ENCODE measurements around the gene CPNE1. TPM values are rescaled to one million over a fixed set of nuclear protein-coding genes. Genes with fewer than 3 reads are reported as not detected.

CPNE1 gene
- total RNA-seq, 1 experiment from 2014 or later: 505 TPM

- H3K27me3 Mint-ChIP-seq (ENCODE audit: unreplicated experiment): no peaks in the 10 kb centered on the region
- H3K4me3 Mint-ChIP-seq (ENCODE audit: low read depth, unreplicated experiment): no peak overlapping the region
- intact Hi-C loops (cut with micrococcal nuclease; ENCODE audit: unreplicated experiment): no loop called here
- H3K36me3 Mint-ChIP-seq (ENCODE audit: insufficient read depth, unreplicated experiment): peaks cover 96% of the 10 kb centered on the region
- H3K9me3 Mint-ChIP-seq (ENCODE audit: low read depth, unreplicated experiment): no peaks in the 10 kb centered on the region
- TF ChIP-seq CTCF (IDR thresholded peaks at IDR 0.05; ENCODE audit: unreplicated experiment): no peak
- peak overlapping the region; percentile 30 for H3K27ac Mint-ChIP-seq (ENCODE audit: unreplicated experiment)
- no peak for DNase-seq
- BruUV-seq (replicated peaks): no TSS peak
- peaks cover 7% of the 10 kb centered on the region for H3K4me1 Mint-ChIP-seq (ENCODE audit: low read depth, unreplicated experiment)
- CTCF ChIA-PET: interaction anchor here (0.7 kb wide), 1 partner anchor 271 kb away, joined by 6 read pairs; no protein-coding TSS in a partner anchor
These were observed 40.0 kb upstream of the CPNE1 start for GRCh38 chr20:35704514-35705261.

- Mint-ChIP-seq H3K27me3 (ENCODE audit: unreplicated experiment) (no peaks in the 10 kb centered on the region), H3K4me3 (ENCODE audit: low read depth, unreplicated experiment) (no peak overlapping the region), H3K4me1 (ENCODE audit: low read depth, unreplicated experiment) (peaks cover 13% of the 10 kb centered on the region), H3K9me3 (ENCODE audit: low read depth, unreplicated experiment) (no peaks in the 10 kb centered on the region), H3K36me3 (ENCODE audit: insufficient read depth, unreplicated experiment) (peaks cover 96% of the 10 kb centered on the region), H3K27ac (ENCODE audit: unreplicated experiment) (peak overlapping the region; percentile 86)
- BruUV-seq (replicated peaks): no TSS peak
- CTCF ChIA-PET: interaction anchor here (0.5 to 1.2 kb wide), 3 partner anchors 39 to 811 kb away, joined by 3 read pairs; partner anchors contain the start of gene RBM39
- intact Hi-C loops (cut with micrococcal nuclease; ENCODE audit: unreplicated experiment): no loop called here
- no peak for DNase-seq
- no peak for TF ChIP-seq CTCF (IDR thresholded peaks at IDR 0.05; ENCODE audit: unreplicated experiment)
These were observed 38.4 kb upstream of the CPNE1 start for GRCh38 chr20:35702824-35703695.

GRCh38 chr20:35702051-35702823, 37.5 kb upstream of the CPNE1 start:
- CTCF ChIA-PET: interaction anchor here (0.5 to 1.2 kb wide), 3 partner anchors 9 to 811 kb away, joined by 3 to 4 read pairs (median 3); no protein-coding TSS in a partner anchor
- Mint-ChIP-seq H3K4me3 (ENCODE audit: low read depth, unreplicated experiment) (no peak overlapping the region), H3K36me3 (ENCODE audit: insufficient read depth, unreplicated experiment) (peaks cover 89% of the 10 kb centered on the region), H3K27ac (ENCODE audit: unreplicated experiment) (peak overlapping the region; percentile 55), H3K4me1 (ENCODE audit: low read depth, unreplicated experiment) (peaks cover 22% of the 10 kb centered on the region), H3K27me3 (ENCODE audit: unreplicated experiment) (no peaks in the 10 kb centered on the region), H3K9me3 (ENCODE audit: low read depth, unreplicated experiment) (no peaks in the 10 kb centered on the region)
- BruUV-seq (replicated peaks): no TSS peak
- TF ChIP-seq CTCF (IDR thresholded peaks at IDR 0.05; ENCODE audit: unreplicated experiment): no peak
- DNase-seq: no peak
- intact Hi-C loops (cut with micrococcal nuclease; ENCODE audit: unreplicated experiment): no loop called here

- intact Hi-C loops (cut with micrococcal nuclease; ENCODE audit: unreplicated experiment): no loop called here
- CTCF ChIA-PET: no interaction called here
These were observed 36.0 kb upstream of the CPNE1 start for GRCh38 chr20:35700625-35701148.

More at GRCh38 chr20:35700625-35701148, 36.0 kb upstream of the CPNE1 start:
- TF ChIP-seq CTCF (IDR thresholded peaks at IDR 0.05; ENCODE audit: unreplicated experiment): no peak
- Mint-ChIP-seq H3K36me3 (ENCODE audit: insufficient read depth, unreplicated experiment) (peaks cover 74% of the 10 kb centered on the region), H3K9me3 (ENCODE audit: low read depth, unreplicated experiment) (no peaks in the 10 kb centered on the region), H3K4me1 (ENCODE audit: low read depth, unreplicated experiment) (peaks cover 24% of the 10 kb centered on the region), H3K27ac (ENCODE audit: unreplicated experiment) (peak overlapping the region; percentile 87), H3K27me3 (ENCODE audit: unreplicated experiment) (no peaks in the 10 kb centered on the region), H3K4me3 (ENCODE audit: low read depth, unreplicated experiment) (peak overlapping the region; percentile 90)
- DNase-seq: no peak
- BruUV-seq (replicated peaks): no TSS peak

Measured in Calu3 (cell line).